ENCODE data around the gene SUPT3H.

The SUPT3H gene

GRCh38 chr6:45094831-45095230 is 282.9 kb downstream of the SUPT3H start:
- DNase-seq (ENCODE audit: low read depth in 1 of 2, low spot score in 1 of 2) = no peak
- no peak for TF ChIP-seq JUND (IDR thresholded peaks at IDR 0.05; ENCODE audit: low read depth)
- in situ Hi-C loops (cut with HindIII; ENCODE audit: low pct_unique_long_range_greater_than_20kb, low sequenced_read_pairs) = no loop called here

GRCh38 chr6:45092135-45092534 is 285.6 kb downstream of the SUPT3H start:
- no peak for TF ChIP-seq JUND (IDR thresholded peaks at IDR 0.05; ENCODE audit: low read depth)
- in situ Hi-C loops (cut with HindIII; ENCODE audit: low pct_unique_long_range_greater_than_20kb, low sequenced_read_pairs) = no loop called here
- DNase-seq (ENCODE audit: low read depth in 1 of 2, low spot score in 1 of 2) = no peak

- in situ Hi-C loops (cut with HindIII; ENCODE audit: low pct_unique_long_range_greater_than_20kb, low sequenced_read_pairs) = no loop called here
- no peak for TF ChIP-seq JUND (IDR thresholded peaks at IDR 0.05; ENCODE audit: low read depth)
Measured at GRCh38 chr6:45086360-45087084, 291.2 kb downstream of the SUPT3H start.

GRCh38 chr6:45084257-45084656 is 293.5 kb downstream of the SUPT3H start:
- no peak for TF ChIP-seq JUND (IDR thresholded peaks at IDR 0.05; ENCODE audit: low read depth)
- no peak for DNase-seq (ENCODE audit: low read depth in 1 of 2, low spot score in 1 of 2)
- in situ Hi-C loops (cut with HindIII; ENCODE audit: low pct_unique_long_range_greater_than_20kb, low sequenced_read_pairs) = no loop called here

More at GRCh38 chr6:45086360-45087084, 291.2 kb downstream of the SUPT3H start:
- DNase-seq (ENCODE audit: low read depth in 1 of 2, low spot score in 1 of 2) = no peak

GRCh38 chr6:45082091-45082490 is 295.6 kb downstream of the SUPT3H start:
- TF ChIP-seq JUND (IDR thresholded peaks at IDR 0.05; ENCODE audit: low read depth) = no peak
- no peak for DNase-seq (ENCODE audit: low read depth in 1 of 2, low spot score in 1 of 2)
- in situ Hi-C loops (cut with HindIII; ENCODE audit: low pct_unique_long_range_greater_than_20kb, low sequenced_read_pairs) = no loop called here

- no peak for TF ChIP-seq JUND (IDR thresholded peaks at IDR 0.05; ENCODE audit: low read depth)
- DNase-seq (ENCODE audit: low read depth in 1 of 2, low spot score in 1 of 2) = no peak
- in situ Hi-C loops (cut with HindIII; ENCODE audit: low pct_unique_long_range_greater_than_20kb, low sequenced_read_pairs) = no loop called here
Measured at GRCh38 chr6:45081634-45082033, 296.1 kb downstream of the SUPT3H start.

GRCh38 chr6:45078432-45078831 is 299.3 kb downstream of the SUPT3H start:
- no peak for DNase-seq (ENCODE audit: low read depth in 1 of 2, low spot score in 1 of 2)
- in situ Hi-C loops (cut with HindIII; ENCODE audit: low pct_unique_long_range_greater_than_20kb, low sequenced_read_pairs) = no loop called here
- TF ChIP-seq JUND (IDR thresholded peaks at IDR 0.05; ENCODE audit: low read depth) = no peak

GRCh38 chr6:45076217-45076930 is 301.4 kb downstream of the SUPT3H start:
- no peak for DNase-seq (ENCODE audit: low read depth in 1 of 2, low spot score in 1 of 2)
- TF ChIP-seq JUND (IDR thresholded peaks at IDR 0.05; ENCODE audit: low read depth) = no peak
- in situ Hi-C loops (cut with HindIII; ENCODE audit: low pct_unique_long_range_greater_than_20kb, low sequenced_read_pairs) = no loop called here

- in situ Hi-C loops (cut with HindIII; ENCODE audit: low pct_unique_long_range_greater_than_20kb, low sequenced_read_pairs) = no loop called here
- no peak for DNase-seq (ENCODE audit: low read depth in 1 of 2, low spot score in 1 of 2)
- TF ChIP-seq JUND (IDR thresholded peaks at IDR 0.05; ENCODE audit: low read depth) = no peak
Measured at GRCh38 chr6:45075246-45075645, 302.5 kb downstream of the SUPT3H start.

- in situ Hi-C loops (cut with HindIII; ENCODE audit: low pct_unique_long_range_greater_than_20kb, low sequenced_read_pairs) = no loop called here
- TF ChIP-seq JUND (IDR thresholded peaks at IDR 0.05; ENCODE audit: low read depth) = no peak
- no peak for DNase-seq (ENCODE audit: low read depth in 1 of 2, low spot score in 1 of 2)
Measured at GRCh38 chr6:45074439-45074838, 303.3 kb downstream of the SUPT3H start.

GRCh38 chr6:45073771-45074170 is 304.0 kb downstream of the SUPT3H start:
- no peak for DNase-seq (ENCODE audit: low read depth in 1 of 2, low spot score in 1 of 2)
- in situ Hi-C loops (cut with HindIII; ENCODE audit: low pct_unique_long_range_greater_than_20kb, low sequenced_read_pairs) = no loop called here

GRCh38 chr6:45072673-45073072 is 305.1 kb downstream of the SUPT3H start:
- TF ChIP-seq JUND (IDR thresholded peaks at IDR 0.05; ENCODE audit: low read depth) = no peak
- no peak for DNase-seq (ENCODE audit: low read depth in 1 of 2, low spot score in 1 of 2)
- in situ Hi-C loops (cut with HindIII; ENCODE audit: low pct_unique_long_range_greater_than_20kb, low sequenced_read_pairs) = no loop called here

More at GRCh38 chr6:45073771-45074170, 304.0 kb downstream of the SUPT3H start:
- no peak for TF ChIP-seq JUND (IDR thresholded peaks at IDR 0.05; ENCODE audit: low read depth)

GRCh38 chr6:45072016-45072415 is 305.7 kb downstream of the SUPT3H start:
- DNase-seq (ENCODE audit: low read depth in 1 of 2, low spot score in 1 of 2) = no peak
- no peak for TF ChIP-seq JUND (IDR thresholded peaks at IDR 0.05; ENCODE audit: low read depth)
- in situ Hi-C loops (cut with HindIII; ENCODE audit: low pct_unique_long_range_greater_than_20kb, low sequenced_read_pairs) = no loop called here
